HFF-Myc (cell line): ENCODE results near the gene YAF2.

Experiments used
- DNase-seq: peaks from one replicate; pipeline ENCODE4 v3.0.0-alpha.2; 2011; ENCODE audit warnings: low read depth; ENCODE audit errors: extremely low read depth
- H3K4me3 ChIP-seq: replicated peaks from 2 replicates; pipeline ENCODE4 v1.5.1; 2011; ENCODE audit warnings: low read depth, mild to moderate bottlenecking, control low read depth, low read length
- TF ChIP-seq, protein P1 (sequence below): IDR thresholded peaks from 2 replicates; pipeline ENCODE4 v1.5.1; 2012; ENCODE audit warnings: mild to moderate bottlenecking, low read depth, low read length, control low read depth; ENCODE audit errors: missing control alignments

YAF2 gene

GRCh38 chr12:42128327-42128726 is 109.7 kb downstream of the YAF2 start:
- H3K4me3 ChIP-seq: no peak overlapping the region
- no peak for DNase-seq
- TF ChIP-seq, protein P1, sequence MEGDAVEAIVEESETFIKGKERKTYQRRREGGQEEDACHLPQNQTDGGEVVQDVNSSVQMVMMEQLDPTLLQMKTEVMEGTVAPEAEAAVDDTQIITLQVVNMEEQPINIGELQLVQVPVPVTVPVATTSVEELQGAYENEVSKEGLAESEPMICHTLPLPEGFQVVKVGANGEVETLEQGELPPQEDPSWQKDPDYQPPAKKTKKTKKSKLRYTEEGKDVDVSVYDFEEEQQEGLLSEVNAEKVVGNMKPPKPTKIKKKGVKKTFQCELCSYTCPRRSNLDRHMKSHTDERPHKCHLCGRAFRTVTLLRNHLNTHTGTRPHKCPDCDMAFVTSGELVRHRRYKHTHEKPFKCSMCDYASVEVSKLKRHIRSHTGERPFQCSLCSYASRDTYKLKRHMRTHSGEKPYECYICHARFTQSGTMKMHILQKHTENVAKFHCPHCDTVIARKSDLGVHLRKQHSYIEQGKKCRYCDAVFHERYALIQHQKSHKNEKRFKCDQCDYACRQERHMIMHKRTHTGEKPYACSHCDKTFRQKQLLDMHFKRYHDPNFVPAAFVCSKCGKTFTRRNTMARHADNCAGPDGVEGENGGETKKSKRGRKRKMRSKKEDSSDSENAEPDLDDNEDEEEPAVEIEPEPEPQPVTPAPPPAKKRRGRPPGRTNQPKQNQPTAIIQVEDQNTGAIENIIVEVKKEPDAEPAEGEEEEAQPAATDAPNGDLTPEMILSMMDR: no peak

GRCh38 chr12:42126963-42127362 is 111.1 kb downstream of the YAF2 start:
- TF ChIP-seq, protein P1: no peak
- H3K4me3 ChIP-seq: no peak overlapping the region
- no peak for DNase-seq

- no peak overlapping the region for H3K4me3 ChIP-seq
- no peak for DNase-seq
- TF ChIP-seq, protein P1: no peak
Observed at GRCh38 chr12:42125388-42125767, 112.7 kb downstream of the YAF2 start.

DNA sequence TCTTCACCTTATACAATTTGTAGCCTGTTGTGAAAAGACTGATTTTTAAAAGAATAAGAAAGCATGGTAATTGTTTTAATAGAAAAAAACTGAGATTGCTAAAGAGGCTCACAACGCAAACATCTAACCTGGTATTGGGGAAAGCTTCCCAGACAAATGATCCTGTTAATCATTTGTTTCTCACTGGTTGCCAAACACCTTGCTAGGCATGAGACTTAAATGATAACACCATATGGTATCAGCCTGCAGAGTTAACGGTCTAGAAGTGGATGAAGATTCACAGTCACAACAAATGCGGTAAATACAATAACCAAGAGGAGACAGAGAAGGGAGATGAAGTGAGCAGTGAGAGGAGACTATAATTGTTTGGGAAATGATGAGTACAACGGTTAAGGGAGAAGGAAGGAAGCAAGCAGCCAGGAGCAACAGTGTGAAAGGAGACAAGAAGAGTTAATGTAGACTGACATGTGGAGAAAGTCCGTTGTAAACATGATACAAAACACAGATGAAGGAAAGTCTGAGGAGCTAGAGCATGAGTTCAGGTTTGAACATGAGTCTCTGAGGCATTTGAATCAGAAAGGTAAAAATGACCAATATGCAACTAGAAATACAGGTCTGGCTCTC is 113.2 kb downstream of the YAF2 start:
- H3K4me3 ChIP-seq: no peak overlapping the region
- DNase-seq: no peak
- TF ChIP-seq, protein P1: no peak

- TF ChIP-seq, protein P1: no peak
Observed at GRCh38 chr12:42119085-42119633, 118.9 kb downstream of the YAF2 start.

GRCh38 chr12:42118136-42118879 is 119.7 kb downstream of the YAF2 start:
- TF ChIP-seq, protein P1: no peak
- no peak overlapping the region for H3K4me3 ChIP-seq
- no peak for DNase-seq

More at GRCh38 chr12:42119085-42119633, 118.9 kb downstream of the YAF2 start:
- peak; percentile 78 for DNase-seq
- no peak overlapping the region for H3K4me3 ChIP-seq
